ENCODE data around the gene M6PR.
"Not testable (repeated sequence)": the region's sequence is repeated elsewhere in the genome, so short reads cannot be mapped to it uniquely, and the experiment has no call there.

The M6PR gene

GRCh38 chr12:8912914-8913313, 36.5 kb downstream of the M6PR start:
- DNase-seq (ENCODE audit: low read depth): no peak

GRCh38 chr12:8911606-8912268, 37.7 kb downstream of the M6PR start:
- DNase-seq (ENCODE audit: low read depth): no peak

GRCh38 chr12:8909752-8910151, 39.7 kb downstream of the M6PR start:
- DNase-seq (ENCODE audit: low read depth): no peak

GRCh38 chr12:8907513-8907912, 41.9 kb downstream of the M6PR start:
- DNase-seq (ENCODE audit: low read depth): no peak

- DNase-seq (ENCODE audit: low read depth): no peak
Observed at GRCh38 chr12:8906266-8907180, 42.9 kb downstream of the M6PR start.

- DNase-seq (ENCODE audit: low read depth): no peak
Observed at GRCh38 chr12:8905546-8905945, 43.9 kb downstream of the M6PR start.

GRCh38 chr12:8904665-8905064, 44.8 kb downstream of the M6PR start:
- DNase-seq (ENCODE audit: low read depth): no peak

- no peak for DNase-seq (ENCODE audit: low read depth)
Observed at GRCh38 chr12:8903646-8904045, 45.8 kb downstream of the M6PR start.

- not testable (repeated sequence) for DNase-seq (ENCODE audit: low read depth)
Observed at GRCh38 chr12:8902703-8903102, 46.7 kb downstream of the M6PR start.

- no peak for DNase-seq (ENCODE audit: low read depth)
Observed at GRCh38 chr12:8899830-8900229, 49.6 kb downstream of the M6PR start.

- no peak for DNase-seq (ENCODE audit: low read depth)
Observed at GRCh38 chr12:8897081-8897480, 52.4 kb downstream of the M6PR start.

GRCh38 chr12:8894986-8895385, 54.5 kb downstream of the M6PR start:
- no peak for DNase-seq (ENCODE audit: low read depth)

- DNase-seq (ENCODE audit: low read depth): no peak
Observed at GRCh38 chr12:8894378-8894777, 55.1 kb downstream of the M6PR start.

- DNase-seq (ENCODE audit: low read depth): no peak
Observed at GRCh38 chr12:8891976-8892375, 57.5 kb downstream of the M6PR start.
